GM21619 (cell line): ENCODE measurements around the gene FUT2.

Source experiments
- ATAC-seq: cut with Tn5 transposase; IDR thresholded peaks from one replicate; pipeline ENCODE4 v1.9.1; 2021; ENCODE audit not compliant: unreplicated experiment

The FUT2 gene

DNA sequence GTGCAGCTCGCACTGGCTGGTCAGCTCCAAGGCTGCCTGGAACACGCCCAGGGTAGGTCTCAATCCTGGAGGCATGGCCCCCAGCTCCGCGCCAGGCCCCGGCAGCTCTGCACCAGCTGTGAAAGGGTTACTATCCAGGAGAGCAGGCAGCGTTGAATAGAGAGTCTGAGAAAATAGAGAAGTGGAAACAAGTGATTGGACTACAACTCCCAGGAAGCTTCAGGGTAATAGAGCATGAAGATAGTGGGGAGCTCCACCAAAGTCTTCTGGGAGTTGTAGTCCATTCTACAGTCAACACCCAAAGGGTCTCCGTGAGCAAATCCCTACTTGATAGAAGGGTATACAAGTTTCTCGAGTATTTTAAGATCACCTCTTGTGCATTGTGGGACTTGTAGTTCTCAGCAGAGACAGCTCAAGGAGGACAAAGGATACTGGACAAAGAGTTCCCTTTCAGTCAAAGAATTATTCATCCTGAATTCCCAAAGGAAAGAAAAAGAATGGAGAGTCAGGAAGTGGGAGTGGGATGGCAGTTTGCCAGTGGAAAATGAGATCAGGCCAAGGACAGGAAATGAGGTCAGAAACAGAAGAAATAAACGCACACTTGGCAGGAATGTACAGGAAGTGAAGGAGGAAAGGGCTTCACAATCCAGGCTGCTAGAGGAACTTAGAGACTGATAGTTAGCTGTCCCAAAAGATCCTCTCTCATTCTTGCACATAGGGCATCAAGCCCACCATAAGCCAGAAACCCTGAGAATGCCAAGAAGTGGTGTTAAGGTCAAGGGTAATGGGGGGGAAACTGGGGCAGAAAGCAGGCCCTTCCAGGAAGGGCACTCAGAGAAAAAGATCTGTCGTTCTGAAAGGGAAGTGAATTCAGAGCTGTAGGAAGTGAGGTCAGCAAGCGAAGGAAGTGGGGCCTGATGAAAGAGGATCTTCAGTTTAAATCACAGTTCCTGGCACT is 29.3 kb downstream of the FUT2 start:
- ATAC-seq: no peak

DNA sequence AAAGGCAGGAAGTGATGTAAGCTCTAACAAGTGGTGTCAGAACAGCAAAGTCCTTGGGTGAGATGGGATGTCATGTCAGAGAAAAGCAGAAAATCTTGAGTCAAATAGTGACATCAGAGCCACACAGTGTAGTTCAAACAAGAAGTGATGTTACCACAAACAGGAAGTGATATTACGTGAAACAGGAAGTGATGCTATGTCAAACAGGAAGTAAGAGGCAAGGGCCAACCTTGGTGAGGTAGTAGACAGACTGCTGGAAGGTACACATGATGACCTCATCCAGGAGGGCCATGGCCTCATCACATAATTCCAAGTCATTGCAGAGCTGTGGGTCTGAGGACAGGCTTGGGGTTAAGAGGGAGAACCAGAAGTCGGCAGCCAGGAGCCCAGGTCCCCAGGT is 30.8 kb downstream of the FUT2 start:
- ATAC-seq: no peak

DNA sequence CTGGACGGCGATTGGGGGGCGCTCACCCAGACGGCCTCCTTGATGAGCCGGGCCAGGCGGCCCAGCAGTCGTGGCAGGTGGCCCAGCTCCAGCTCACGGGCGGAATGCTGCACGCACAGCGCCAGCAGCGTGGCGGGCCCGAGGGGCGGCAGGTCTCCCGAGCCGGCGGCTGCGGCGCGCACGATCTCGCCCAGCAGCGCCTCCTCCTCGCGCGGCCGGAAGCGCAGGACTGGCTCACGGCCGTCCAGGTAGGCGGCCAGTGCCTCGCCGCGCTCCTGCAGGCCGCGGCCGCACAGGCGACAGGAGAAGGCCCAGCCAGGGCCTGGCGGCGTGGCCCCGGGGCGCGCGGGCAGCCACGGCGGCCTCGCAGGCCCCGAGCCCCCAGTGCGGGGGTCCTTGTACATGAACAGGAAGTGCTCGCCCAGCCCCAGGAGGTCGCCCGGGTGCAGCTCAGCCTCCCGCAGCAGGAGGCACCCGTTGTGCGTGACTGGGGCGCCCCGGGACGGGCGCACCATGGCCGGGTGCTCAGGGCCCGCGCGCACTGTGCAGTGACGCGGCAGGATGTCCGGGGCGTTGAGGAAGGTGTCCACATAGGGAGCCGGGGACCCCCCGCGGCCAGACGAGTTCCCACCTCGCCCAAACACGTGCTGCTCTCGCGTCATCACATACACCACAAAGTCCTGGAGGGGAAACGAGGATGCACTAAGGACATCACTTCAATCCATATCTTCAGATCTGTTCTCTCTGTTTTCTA is 33.3 kb downstream of the FUT2 start:
- ATAC-seq: no peak

DNA sequence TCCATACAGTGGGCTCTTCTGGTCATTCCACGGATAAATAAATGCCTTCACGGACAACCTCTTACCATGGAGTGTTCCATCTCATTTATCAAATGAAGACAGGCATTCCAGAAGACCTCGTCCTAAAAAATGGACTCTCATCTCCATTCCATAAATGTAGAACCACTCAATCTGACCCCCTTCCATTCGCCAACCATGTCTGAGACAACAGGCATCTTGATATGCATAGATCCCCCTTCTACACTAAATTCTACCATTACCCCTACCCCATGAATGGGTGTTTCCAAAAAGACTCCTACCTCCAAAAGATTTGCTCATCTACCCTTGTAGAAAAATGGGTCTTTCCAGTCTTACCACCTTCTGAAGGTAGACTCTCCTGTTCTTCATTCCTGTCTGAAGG is 35.7 kb downstream of the FUT2 start:
- ATAC-seq: no peak

DNA sequence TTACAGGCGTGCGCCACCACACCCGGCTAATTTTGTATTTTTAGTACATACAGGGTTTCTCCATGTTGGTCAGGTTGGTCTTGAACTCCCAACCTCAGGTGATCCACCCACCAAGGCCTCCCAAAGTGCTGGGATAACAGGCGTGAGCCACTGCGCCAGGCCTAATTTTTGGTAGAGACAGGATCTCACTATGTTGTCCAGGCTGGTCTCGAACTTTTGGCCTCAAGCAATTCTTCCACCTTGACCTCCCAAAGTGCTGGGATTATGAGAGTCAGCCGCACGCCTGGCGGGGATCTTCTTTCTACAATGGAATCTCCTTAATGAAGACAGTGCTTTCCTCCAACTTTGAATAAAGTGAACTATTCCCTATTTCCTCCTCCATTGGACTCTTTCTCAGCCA is 38.9 kb downstream of the FUT2 start:
- no peak for ATAC-seq

DNA sequence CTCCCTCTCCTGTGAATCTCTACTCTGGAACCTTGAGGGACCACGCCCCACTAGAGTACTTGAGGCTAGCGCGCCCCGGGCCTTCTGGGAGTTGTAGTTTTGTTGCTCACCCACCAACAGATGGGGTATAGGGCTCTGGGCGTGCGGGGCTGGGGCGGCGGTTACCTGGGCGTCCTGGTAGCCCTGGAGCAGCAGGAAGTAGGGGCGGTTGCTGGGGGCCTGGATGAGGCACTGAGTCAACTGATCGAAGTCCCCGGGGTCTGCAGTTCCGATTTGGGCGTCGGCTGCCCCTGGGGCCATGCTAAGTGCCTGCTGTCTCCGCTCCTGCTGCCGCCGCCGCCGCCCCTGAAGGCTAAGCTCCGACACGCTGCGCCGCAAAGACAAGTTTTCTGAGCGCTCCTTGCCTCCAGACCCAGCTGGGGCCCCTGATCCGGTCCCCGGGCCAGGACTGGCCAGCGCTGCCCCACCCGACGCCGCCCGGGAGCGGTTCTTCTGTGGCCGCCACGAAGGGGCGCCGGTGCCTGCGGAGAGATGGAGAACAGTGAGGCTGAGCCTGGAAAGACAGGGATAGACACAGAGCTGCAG is 39.4 kb downstream of the FUT2 start:
- no peak for ATAC-seq

DNA sequence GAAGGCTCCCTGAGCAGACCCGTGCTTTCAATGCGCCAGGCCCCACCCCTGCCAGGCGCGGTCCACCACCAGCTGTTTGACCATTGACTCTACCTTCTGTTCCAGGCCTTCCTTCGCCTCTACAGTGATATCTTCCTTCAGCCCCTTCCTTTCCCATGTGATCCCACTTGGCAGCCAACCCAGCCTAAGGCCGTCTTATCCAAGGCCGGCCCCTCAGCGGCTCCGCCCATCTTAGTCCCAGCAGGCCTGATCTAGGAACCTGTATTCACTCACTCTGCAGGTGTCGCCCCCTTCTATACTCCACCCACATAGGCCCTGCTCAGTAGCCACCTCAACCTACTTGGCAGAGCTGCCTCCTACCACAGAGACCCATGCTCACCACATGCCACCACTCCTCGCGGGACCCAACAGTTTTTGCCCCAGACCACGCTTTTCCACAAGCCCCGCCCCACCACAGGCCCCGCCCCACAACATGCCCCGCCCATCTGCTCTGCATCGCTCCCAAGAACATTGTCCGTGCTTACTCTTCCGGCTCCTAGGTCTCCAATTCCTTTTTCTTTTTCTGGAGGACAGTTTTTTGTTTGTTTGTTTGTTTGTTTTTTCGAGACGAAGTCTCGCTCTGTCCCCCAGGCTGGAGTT is 41.7 kb downstream of the FUT2 start:
- ATAC-seq: no peak

DNA sequence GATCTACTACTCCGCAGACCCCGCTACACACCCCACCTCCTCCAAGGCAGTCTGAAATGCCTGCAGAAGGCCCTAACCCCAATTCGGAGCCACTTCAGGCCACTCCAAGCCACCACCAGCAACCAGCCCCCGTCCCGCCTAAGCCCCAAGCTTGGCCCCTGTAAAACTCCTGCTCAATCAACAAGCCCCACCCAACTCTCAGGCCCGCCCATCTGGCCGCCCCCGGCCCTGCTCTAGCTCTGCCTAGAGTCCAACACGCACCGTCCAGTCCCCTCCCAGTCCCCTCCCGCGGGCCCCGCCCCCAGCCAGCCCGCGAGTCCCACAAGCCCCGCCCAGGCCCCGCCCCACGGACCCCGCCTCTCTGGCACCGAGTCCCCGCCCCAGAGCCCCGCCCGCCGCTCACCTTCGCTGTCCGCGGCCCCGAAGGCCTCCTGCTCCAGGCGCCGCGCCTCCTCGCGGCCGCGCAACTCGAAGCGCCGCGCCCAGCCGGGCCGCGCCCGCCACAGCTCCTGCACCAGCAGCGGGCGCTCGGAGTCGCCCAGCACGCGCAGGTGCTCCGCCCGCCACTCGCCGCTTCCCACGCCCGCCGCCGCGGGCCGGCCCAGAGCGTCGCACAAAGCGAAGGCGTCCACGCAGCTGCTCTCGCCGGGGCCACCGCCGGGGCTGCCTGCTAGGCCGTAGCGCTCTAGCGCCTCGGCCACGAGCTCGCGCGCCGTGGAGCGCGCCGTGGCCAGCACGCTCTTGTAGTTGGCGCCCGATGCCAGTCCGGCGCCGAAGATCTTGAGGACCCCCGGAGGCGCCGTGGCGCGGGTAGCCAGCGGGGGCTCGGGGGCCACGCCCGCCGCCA is 43.0 kb downstream of the FUT2 start:
- ATAC-seq: peak; percentile 66

DNA sequence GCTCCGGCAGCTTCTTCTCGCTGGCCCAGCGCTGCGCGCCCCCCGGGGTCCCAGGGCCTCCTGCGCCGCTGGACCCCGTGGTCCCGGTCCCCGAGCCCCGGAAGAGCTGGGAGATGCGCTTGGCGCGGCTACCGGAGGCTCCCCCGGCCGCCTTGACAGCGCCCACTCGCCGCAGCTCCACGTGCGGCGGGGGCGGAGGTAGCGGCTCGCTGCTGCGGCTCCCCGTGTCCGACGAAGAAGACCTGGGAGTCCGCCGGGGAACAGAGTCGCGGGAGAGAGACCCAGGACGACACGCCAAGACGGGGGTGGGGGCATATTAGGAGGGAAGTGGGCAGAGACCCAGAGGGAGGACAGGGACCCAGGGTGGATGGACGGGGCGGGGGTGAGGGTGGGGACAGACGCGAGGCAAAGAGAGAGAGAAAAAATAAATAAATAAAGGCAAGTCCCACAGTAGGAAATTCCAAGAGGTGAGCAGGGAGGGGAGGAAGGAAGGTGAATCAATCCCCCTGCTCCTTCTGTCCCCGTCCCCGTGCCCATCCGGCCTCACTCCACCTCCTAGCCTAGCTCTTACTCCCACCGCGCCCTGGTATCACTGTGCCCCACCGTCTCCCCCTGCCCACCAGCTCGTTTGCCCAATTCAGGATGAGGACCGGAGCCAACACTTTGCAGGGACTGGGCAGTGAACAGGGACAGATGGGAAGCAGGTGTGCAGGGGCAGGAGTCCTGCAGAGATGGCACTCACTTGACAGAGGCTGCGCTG is 43.8 kb downstream of the FUT2 start:
- no peak for ATAC-seq

DNA sequence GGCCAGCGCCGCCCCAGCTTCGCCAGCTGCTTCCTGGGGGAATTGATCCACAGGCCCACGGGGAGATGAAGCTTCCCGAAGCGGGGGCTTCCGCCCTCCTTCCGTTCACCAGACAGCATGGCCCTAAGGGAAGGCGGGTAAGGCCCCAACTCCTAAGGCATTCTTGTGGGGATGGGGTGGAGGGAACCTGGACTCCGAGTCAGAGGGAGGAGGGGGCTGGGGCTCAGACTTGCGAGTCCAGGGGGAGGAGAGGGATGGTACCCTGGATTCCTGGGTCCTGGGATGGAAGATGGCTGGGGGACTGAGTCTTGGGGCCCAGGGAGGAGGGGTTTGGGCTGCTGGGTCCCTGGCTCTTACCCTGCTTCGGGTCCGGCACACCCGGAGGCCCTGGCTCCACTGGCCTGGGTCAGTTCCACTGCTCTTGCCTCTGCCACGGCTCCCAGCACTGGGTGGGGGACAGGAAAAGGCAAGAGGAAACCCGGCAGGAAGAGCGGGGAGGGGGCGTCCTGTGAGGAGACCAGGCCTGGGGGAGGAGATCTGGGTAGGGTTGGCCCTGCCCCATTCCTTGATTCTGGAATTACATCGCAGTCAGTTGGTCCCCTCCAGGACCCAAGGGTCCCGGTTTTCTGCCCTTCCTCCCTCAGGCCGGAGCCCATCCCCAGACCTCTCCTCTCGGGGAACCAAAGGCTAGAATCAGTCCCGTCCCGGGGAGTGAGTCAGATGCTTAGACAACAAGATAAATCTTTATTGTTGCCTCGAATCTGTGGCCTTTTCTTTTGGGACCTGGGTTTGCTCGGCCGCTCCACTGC is 44.6 kb downstream of the FUT2 start, which contains the start of gene RASIP1:
TSS of gene RASIP1 (minus strand) at position 447 of the 809 bp plus-strand sequence. CDS start at position 119, 328 bp downstream.
- no peak for ATAC-seq

DNA sequence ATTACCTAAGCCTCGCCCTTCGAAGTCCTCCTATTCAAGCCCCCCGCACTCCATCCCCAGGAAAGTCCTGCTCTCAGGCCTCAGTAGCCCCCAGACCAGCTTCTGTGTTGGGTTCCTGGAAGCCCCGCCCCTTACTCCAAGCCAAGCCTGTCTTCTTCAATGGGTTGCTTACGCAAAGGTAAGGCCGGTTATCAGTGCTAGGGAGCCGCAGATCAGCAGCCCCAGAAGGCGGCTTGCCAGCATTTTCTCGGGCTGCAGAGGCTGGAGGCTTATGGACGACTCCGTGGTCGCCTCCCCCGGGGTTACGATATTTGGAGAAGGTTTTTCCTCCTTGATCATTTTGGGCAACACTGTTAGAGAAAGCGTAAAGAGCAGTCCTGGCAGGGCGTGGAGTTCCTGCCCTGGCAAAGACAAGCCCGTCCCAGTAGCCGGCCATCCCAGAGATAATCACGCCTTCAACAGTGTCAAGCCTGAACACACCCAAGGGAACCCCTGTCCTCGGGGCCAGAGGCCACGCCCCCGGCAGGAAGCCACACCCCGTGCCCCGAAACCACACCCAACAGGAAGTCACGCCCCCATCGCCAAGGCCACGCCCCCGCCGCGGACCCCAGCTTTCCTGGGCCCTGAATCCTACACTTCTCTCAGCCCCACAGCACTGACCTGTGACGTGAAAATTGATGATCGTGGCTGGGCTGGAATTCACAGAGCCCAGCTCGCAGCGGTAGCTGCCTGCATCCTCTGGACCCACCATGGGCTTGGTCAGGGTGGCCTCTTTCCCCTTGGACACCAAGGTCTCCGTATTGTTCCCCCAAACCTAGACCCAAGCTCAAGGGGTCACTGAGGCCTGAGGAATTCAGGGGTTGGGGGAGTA is 45.6 kb downstream of the FUT2 start:
- no peak for ATAC-seq

DNA sequence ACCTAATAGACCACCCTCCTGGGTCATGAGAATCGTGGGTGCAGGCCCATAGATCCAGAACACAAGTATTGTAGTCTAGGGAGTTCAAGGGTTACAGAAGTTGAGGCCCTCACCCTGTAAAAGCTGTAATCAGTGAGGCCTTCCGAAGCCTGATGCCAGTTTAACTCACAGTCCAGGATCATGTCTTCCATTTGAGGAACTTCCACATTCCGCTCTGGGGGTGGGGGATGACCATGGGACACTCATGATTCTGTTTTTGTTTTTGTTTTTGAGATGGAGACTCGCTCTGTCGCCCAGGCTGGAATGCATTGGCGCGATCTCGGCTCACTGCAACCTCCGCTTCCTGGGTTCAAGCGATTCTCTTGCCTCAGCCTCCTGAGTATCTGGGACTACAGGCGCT is 46.3 kb downstream of the FUT2 start:
- no peak for ATAC-seq

DNA sequence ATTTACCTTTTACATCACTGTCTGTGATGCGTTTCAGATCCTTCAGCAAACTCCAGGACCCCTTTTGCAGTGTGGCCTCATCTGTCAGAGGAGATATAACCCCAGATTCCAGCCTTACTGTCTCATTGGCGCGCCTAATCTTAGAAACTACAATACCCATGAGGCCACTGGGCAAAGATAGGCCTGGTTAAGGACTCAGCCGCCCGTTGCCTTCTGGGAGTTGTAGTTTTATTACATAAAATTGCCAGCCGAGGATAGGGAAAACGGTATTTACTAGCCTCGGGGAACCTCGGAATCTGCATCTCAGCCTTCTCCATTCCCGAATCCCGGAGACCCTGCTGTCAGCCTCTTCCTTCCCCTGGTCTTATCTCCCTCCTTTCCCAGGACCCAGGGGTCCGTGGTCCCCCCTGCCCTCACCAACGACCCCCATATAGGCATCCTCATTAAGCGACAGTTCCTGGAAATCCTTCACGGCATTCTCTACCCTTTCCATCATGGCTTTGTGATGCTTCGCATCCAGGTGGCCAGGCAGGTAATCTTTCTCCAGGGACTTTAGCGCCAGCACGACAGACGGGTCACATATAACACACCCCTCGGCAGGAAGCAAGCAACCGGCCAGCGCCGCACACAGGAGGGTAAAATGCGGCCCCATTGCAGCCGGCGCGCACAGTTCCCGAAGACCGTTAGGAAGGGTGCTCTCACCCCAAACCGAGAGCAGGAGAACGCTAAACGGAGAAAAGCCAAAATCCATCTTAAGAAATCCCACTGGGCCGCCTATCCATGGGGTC is 49.6 kb downstream of the FUT2 start:
- ATAC-seq: no peak

DNA sequence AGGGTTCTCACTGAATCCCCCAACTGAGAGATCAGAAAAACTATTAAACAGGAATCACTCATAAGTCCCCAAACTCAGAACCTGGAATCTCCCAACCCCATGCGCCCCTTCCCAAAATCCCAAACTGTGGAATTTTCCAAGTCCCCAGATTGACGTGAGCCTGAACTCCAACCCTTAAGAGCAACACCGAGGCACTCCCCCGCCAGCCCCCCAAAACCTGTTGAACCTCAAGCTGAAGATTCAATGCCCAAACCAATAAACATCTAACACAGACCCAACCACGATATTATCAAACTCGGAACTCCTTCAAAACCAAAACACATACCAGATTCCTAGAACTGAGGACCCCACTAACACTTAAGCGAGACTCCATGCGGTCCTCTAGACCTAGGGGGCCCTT is 50.3 kb downstream of the FUT2 start:
- ATAC-seq: no peak

DNA sequence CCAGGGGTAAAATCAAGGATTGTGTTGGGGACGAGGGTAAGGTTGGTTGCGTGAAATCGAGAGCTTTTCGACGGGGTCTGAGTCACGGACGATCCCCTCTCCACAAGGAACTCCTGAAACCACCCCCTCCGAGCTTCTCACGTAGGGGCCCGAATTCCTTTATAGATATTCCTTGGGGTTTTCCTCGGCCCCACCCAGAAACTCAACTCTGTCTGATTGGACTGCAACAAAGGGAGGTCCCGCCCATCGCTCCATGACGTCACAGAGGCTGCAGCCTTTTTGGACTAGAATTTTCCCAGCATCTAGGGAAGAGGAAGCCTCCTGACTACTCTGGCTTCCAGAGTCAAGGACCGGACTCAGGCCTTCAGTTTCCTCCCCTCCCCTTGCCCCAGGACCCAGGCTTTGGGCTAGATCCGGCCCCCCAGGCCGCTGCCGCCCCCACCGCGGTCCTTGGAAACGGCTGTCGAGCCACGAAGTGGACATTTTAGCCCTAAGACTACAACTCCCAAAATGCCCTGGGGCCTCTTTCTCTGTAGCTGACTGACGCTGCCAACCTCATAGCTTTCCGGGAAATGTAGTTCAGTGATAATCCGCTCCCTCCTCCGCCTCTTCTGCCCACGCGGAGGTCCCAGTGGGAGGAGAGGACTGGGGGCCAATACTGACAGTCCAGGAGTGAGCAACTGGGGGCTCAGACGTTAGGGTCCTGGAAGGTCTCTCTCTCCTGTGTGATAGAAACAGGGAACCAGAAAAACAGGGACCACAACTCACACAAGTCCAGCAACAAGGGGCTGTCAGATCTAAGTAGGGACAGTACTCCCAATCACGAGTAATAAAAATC is 51.2 kb downstream of the FUT2 start, which contains the start of gene IZUMO1:
TSS of gene IZUMO1 (minus strand) at position 172 of the 838 bp plus-strand sequence. CDS start 1,050 bp downstream, outside the sequence.
- no peak for ATAC-seq
